HEK293 (cell line): Measurements from ENCODE around the gene ARHGEF4.

Experiments used
- CTCF ChIA-PET: fragments of 350-600 bp; formaldehyde crosslinking; extraction: SDS; loops from one replicate; lab custom pipeline; 2021; ENCODE audit warnings: antibody characterized with exemption; lab: Yijun Ruan, JAX
- POLR2A ChIA-PET: fragments of 300-600 bp; formaldehyde crosslinking; extraction: SDS; loops from one replicate; lab custom pipeline; 2020; ENCODE audit warnings: antibody characterized with exemption, inconsistent platforms; lab: Yijun Ruan, JAX
- H3K27ac ChIP-seq: fragments of 200-500 bp; sonication (Bioruptor generic); 2 replicates; pipeline ENCODE4 v1.5.1; 2014; ENCODE audit warnings: low read depth, low read length, control low read depth, inconsistent platforms; ENCODE audit errors: extremely low read depth
- H3K36me3 ChIP-seq, 2 experiments: fragments of 200-500 bp in 1 of 2; sonication (Bioruptor generic) in 1 of 2; 1 replicate in 1 of 2; 2 replicates in 1 of 2; pipeline ENCODE4 v1.5.1; 2014 to 2017; ENCODE audit warnings: inconsistent platforms in 2 of 2, low read length in 2 of 2; ENCODE audit not compliant: control insufficient read depth in 2 of 2, insufficient read depth in 1 of 2
- H3K4me1 ChIP-seq: fragments of 200-500 bp; sonication (Bioruptor generic); 2 replicates; pipeline ENCODE4 v1.5.1; 2014; ENCODE audit warnings: mild to moderate bottlenecking, low read length, inconsistent platforms; ENCODE audit not compliant: control insufficient read depth, insufficient read depth
- H3K4me3 ChIP-seq: 2 replicates; pipeline ENCODE4 v1.5.1; 2011; ENCODE audit warnings: low read depth, mild to moderate bottlenecking, control low read depth, low read length, moderate library complexity
- H3K9me3 ChIP-seq: fragments of 200-500 bp; sonication (Bioruptor generic); 2 replicates; pipeline ENCODE4 v1.5.1; 2014; ENCODE audit warnings: low read depth, low read length, inconsistent platforms; ENCODE audit not compliant: control insufficient read depth, insufficient read depth
- HOXA7 ChIP-seq: sonication (generic); formaldehyde crosslinking; IDR thresholded peaks from 2 replicates; pipeline ENCODE4 v1.8.1; 2022; ENCODE audit warnings: missing genetic modification reagents, borderline replicate concordance
- INSM2 ChIP-seq: fragments of 450-650 bp; formaldehyde crosslinking; IDR thresholded peaks from 2 replicates; pipeline ENCODE4 v1.5.1; 2016; ENCODE audit warnings: missing biosample characterization, missing genetic modification characterization
- KLF1 ChIP-seq: fragments of 450-650 bp; formaldehyde crosslinking; IDR thresholded peaks from 2 replicates; pipeline ENCODE4 v1.5.1; 2016; ENCODE audit warnings: missing biosample characterization, missing genetic modification characterization
- KLF10 ChIP-seq: fragments of 450-650 bp; IDR thresholded peaks from 2 replicates; pipeline ENCODE4 v1.5.1; 2018; ENCODE audit warnings: missing biosample characterization, mild to moderate bottlenecking, missing genetic modification characterization
- PBX3 ChIP-seq: sonication (generic); formaldehyde crosslinking; IDR thresholded peaks from 2 replicates; pipeline ENCODE4 v1.8.1; 2022; ENCODE audit warnings: mild to moderate bottlenecking, moderate library complexity, missing genetic modification reagents
- TCF7L2 ChIP-seq: IDR thresholded peaks from 2 replicates; pipeline ENCODE4 v1.6.1; 2011; ENCODE audit warnings: low read depth, mild to moderate bottlenecking, inconsistent platforms, low read length, moderate library complexity, borderline replicate concordance
- ZBTB1 ChIP-seq: fragments of 450-650 bp; formaldehyde crosslinking; IDR thresholded peaks from 2 replicates; pipeline ENCODE4 v1.5.1; 2016; ENCODE audit warnings: missing biosample characterization, missing genetic modification characterization
- ZBTB20 ChIP-seq: fragments of 450-650 bp; formaldehyde crosslinking; IDR thresholded peaks from 2 replicates; pipeline ENCODE4 v1.5.1; 2016; ENCODE audit warnings: missing biosample characterization, missing genetic modification characterization
- ZBTB48 ChIP-seq: fragments of 450-650 bp; formaldehyde crosslinking; IDR thresholded peaks from 2 replicates; pipeline ENCODE4 v1.5.1; 2016; ENCODE audit warnings: missing biosample characterization, missing genetic modification characterization
- ZNF114 ChIP-seq: fragments of 450-650 bp; formaldehyde crosslinking; IDR thresholded peaks from 2 replicates; pipeline ENCODE4 v1.5.0; 2017; ENCODE audit warnings: missing biosample characterization, missing genetic modification characterization
- ZNF132 ChIP-seq: fragments of 450-650 bp; formaldehyde crosslinking; IDR thresholded peaks from 2 replicates; pipeline ENCODE4 v1.5.1; 2017; ENCODE audit warnings: missing biosample characterization, missing genetic modification characterization, borderline replicate concordance
- ZNF140 ChIP-seq: fragments of 450-650 bp; formaldehyde crosslinking; IDR thresholded peaks from 2 replicates; pipeline ENCODE4 v1.5.1; 2016; ENCODE audit warnings: missing biosample characterization, missing genetic modification characterization
- ZNF155 ChIP-seq: fragments of 450-650 bp; formaldehyde crosslinking; IDR thresholded peaks from 2 replicates; pipeline ENCODE4 v1.5.1; 2016; ENCODE audit warnings: missing biosample characterization, missing genetic modification characterization
- ZNF169 ChIP-seq: fragments of 450-650 bp; formaldehyde crosslinking; IDR thresholded peaks from 2 replicates; pipeline ENCODE4 v1.5.1; 2016; ENCODE audit warnings: missing biosample characterization, missing genetic modification characterization
- ZNF248 ChIP-seq: fragments of 450-650 bp; formaldehyde crosslinking; IDR thresholded peaks from 2 replicates; pipeline ENCODE4 v1.5.1; 2017; ENCODE audit warnings: missing biosample characterization, missing genetic modification characterization
- ZNF292 ChIP-seq: fragments of 450-650 bp; formaldehyde crosslinking; IDR thresholded peaks from 2 replicates; pipeline ENCODE4 v1.5.1; 2016; ENCODE audit warnings: low read depth, missing biosample characterization, missing genetic modification characterization, borderline replicate concordance
- ZNF350 ChIP-seq: fragments of 450-650 bp; formaldehyde crosslinking; IDR thresholded peaks from 2 replicates; pipeline ENCODE4 v1.5.0; 2017; ENCODE audit warnings: missing biosample characterization, mild to moderate bottlenecking, missing genetic modification characterization
- ZNF366 ChIP-seq: fragments of 450-650 bp; formaldehyde crosslinking; conservative IDR thresholded peaks from 2 replicates; pipeline ENCODE4 v1.5.1; 2016; ENCODE audit warnings: missing biosample characterization, missing genetic modification characterization
- ZNF423 ChIP-seq: fragments of 450-650 bp; formaldehyde crosslinking; IDR thresholded peaks from 2 replicates; pipeline ENCODE4 v1.5.1; 2016; ENCODE audit warnings: missing biosample characterization, missing genetic modification characterization
- ZNF449 ChIP-seq: fragments of 450-650 bp; formaldehyde crosslinking; IDR thresholded peaks from 2 replicates; pipeline ENCODE4 v1.5.1; 2017; ENCODE audit warnings: missing biosample characterization, mild to moderate bottlenecking, missing genetic modification characterization, moderate library complexity
- ZNF48 ChIP-seq: fragments of 450-650 bp; formaldehyde crosslinking; IDR thresholded peaks from 2 replicates; pipeline ENCODE4 v1.5.1; 2016; ENCODE audit warnings: missing biosample characterization, missing genetic modification characterization
- ZNF558 ChIP-seq: fragments of 450-650 bp; formaldehyde crosslinking; IDR thresholded peaks from 2 replicates; pipeline ENCODE4 v1.5.1; 2016; ENCODE audit warnings: missing biosample characterization, missing genetic modification characterization
- ZNF560 ChIP-seq: fragments of 450-650 bp; formaldehyde crosslinking; IDR thresholded peaks from 2 replicates; pipeline ENCODE4 v1.5.1; 2017; ENCODE audit warnings: missing biosample characterization, missing genetic modification characterization, borderline replicate concordance
- ZNF621 ChIP-seq: fragments of 450-650 bp; formaldehyde crosslinking; IDR thresholded peaks from 2 replicates; pipeline ENCODE4 v1.5.1; 2017; ENCODE audit warnings: missing biosample characterization, missing genetic modification characterization
- ZNF654 ChIP-seq: fragments of 450-650 bp; formaldehyde crosslinking; IDR thresholded peaks from 2 replicates; pipeline ENCODE4 v1.5.1; 2016; ENCODE audit warnings: low read depth, missing biosample characterization, missing genetic modification characterization
- ZNF677 ChIP-seq: fragments of 450-650 bp; IDR thresholded peaks from 2 replicates; pipeline ENCODE4 v1.5.0; 2018; ENCODE audit warnings: missing biosample characterization, mild to moderate bottlenecking, missing genetic modification characterization, moderate library complexity
- ZNF692 ChIP-seq: fragments of 450-650 bp; formaldehyde crosslinking; IDR thresholded peaks from 2 replicates; pipeline ENCODE4 v1.5.1; 2016; ENCODE audit warnings: missing biosample characterization, missing genetic modification characterization
- ZXDB ChIP-seq: fragments of 450-650 bp; formaldehyde crosslinking; IDR thresholded peaks from 2 replicates; pipeline ENCODE4 v1.5.1; 2016; ENCODE audit warnings: missing biosample characterization, missing genetic modification characterization
- TF ChIP-seq, protein P1 (sequence below): fragments of 450-650 bp; formaldehyde crosslinking; IDR thresholded peaks from 2 replicates; pipeline ENCODE4 v1.5.1; 2016; ENCODE audit warnings: missing biosample characterization, missing genetic modification characterization, borderline replicate concordance

The ARHGEF4 gene

DNA sequence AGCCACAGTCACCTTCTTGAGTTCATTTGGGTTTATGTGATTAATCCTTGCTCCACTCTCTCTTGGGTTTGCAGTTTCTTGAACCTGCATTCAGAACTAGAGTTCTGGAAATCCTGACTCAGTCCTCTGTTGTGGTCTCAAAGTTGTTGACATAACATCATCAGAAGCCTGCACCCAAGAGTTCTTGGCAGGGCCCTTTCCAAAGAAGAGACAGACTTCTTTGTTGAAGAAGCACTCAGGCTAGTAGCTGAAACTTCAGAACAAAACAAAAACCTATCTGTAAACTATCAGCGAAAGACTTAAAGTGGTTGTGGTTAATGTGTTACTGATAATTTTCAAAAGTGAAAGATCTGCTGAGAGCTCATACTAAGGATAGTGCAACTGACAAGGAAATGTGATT is 135.7 kb downstream of the ARHGEF4 start:
- ChIA-PET CTCF (interaction anchor here (0.6 to 3.2 kb wide), 3 partner anchors 8 to 159 kb away, joined by 3 to 17 read pairs (median 6); no protein-coding TSS in a partner anchor), POLR2A (no interaction called here)

GRCh38 chr2:130975729-130976128 is 139.0 kb downstream of the ARHGEF4 start:
- Histone ChIP-seq H3K4me3 (no peak overlapping the region), H3K4me1 (no peaks in the 10 kb centered on the region), H3K9me3 (no peaks in the 10 kb centered on the region), H3K27ac (no peak overlapping the region), H3K36me3 (no peaks in the 10 kb centered on the region)
- no peak for TF ChIP-seq ZNF692 (tag by site-specific recombination)
- TF ChIP-seq ZNF292: no peak
- TF ChIP-seq ZNF169 (tag by site-specific recombination): no peak
- no peak for TF ChIP-seq KLF1 (tag by site-specific recombination)
- no peak for TF ChIP-seq HOXA7
- no peak for TF ChIP-seq PBX3 (CRISPR knock-in tag)
- TF ChIP-seq ZNF558 (tag by site-specific recombination): no peak
- no peak for TF ChIP-seq ZNF155 (tag by site-specific recombination)
- TF ChIP-seq ZNF48 (tag by site-specific recombination): no peak
- no peak for TF ChIP-seq ZNF248 (tag by site-specific recombination)
- no peak for TF ChIP-seq ZNF654 (tag by site-specific recombination)
- no peak for TF ChIP-seq ZBTB48 (tag by site-specific recombination)
- no peak for TF ChIP-seq ZNF140 (tag by site-specific recombination)
- no peak for TF ChIP-seq INSM2 (tag by site-specific recombination)
- ChIA-PET POLR2A (no interaction called here), CTCF (no interaction called here)

More for the DNA sequence above, 135.7 kb downstream of the ARHGEF4 start:
- Histone ChIP-seq H3K4me1 (no peaks in the 10 kb centered on the region), H3K4me3 (no peak overlapping the region), H3K27ac (no peak overlapping the region), H3K36me3 (no peaks in the 10 kb centered on the region), H3K9me3 (no peaks in the 10 kb centered on the region)
- TF ChIP-seq ZNF114 (tag by site-specific recombination) (no peak), ZXDB (no peak), ZNF449 (no peak), ZNF132 (tag by site-specific recombination) (no peak), ZNF350 (tag by site-specific recombination) (no peak), ZBTB1 (tag by site-specific recombination) (no peak), KLF10 (tag by site-specific recombination) (no peak), ZNF677 (no peak), ZNF366 (tag by site-specific recombination) (no peak), TCF7L2 (no peak), ZNF423 (tag by site-specific recombination) (no peak), ZNF560 (tag by site-specific recombination) (no peak), ZBTB20 (tag by site-specific recombination) (no peak), ZNF621 (no peak), ZNF248 (tag by site-specific recombination) (no peak), PBX3 (CRISPR knock-in tag) (no peak)
- TF ChIP-seq, protein P1, sequence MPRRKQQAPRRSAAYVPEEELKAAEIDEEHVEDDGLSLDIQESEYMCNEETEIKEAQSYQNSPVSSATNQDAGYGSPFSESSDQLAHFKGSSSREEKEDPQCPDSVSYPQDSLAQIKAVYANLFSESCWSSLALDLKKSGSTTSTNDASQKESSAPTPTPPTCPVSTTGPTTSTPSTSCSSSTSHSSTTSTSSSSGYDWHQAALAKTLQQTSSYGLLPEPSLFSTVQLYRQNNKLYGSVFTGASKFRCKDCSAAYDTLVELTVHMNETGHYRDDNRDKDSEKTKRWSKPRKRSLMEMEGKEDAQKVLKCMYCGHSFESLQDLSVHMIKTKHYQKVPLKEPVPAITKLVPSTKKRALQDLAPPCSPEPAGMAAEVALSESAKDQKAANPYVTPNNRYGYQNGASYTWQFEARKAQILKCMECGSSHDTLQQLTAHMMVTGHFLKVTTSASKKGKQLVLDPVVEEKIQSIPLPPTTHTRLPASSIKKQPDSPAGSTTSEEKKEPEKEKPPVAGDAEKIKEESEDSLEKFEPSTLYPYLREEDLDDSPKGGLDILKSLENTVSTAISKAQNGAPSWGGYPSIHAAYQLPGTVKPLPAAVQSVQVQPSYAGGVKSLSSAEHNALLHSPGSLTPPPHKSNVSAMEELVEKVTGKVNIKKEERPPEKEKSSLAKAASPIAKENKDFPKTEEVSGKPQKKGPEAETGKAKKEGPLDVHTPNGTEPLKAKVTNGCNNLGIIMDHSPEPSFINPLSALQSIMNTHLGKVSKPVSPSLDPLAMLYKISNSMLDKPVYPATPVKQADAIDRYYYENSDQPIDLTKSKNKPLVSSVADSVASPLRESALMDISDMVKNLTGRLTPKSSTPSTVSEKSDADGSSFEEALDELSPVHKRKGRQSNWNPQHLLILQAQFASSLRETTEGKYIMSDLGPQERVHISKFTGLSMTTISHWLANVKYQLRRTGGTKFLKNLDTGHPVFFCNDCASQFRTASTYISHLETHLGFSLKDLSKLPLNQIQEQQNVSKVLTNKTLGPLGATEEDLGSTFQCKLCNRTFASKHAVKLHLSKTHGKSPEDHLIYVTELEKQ (tag by site-specific recombination): no peak
